Activated CD4-positive, CD25-positive, alpha-beta regulatory T cell treated with anti-CD3 and anti-CD28 coated beads, Interleukin-2, amount 50 U/mL, for 16 hours (primary cell): ENCODE data around the gene NCOA4.
A peak's percentile ranks its signal among the peaks of the same experiment; 100 is the strongest.
"Not testable (repeated sequence)": the region's sequence is repeated elsewhere in the genome, so short reads cannot be mapped to it uniquely, and the experiment has no call there.

Source experiments
- DNase-seq: peaks from one replicate; pipeline ENCODE4 v3.0.0-alpha.2; 2020; ENCODE audit warnings: low read depth, low spot score

The NCOA4 gene

DNA sequence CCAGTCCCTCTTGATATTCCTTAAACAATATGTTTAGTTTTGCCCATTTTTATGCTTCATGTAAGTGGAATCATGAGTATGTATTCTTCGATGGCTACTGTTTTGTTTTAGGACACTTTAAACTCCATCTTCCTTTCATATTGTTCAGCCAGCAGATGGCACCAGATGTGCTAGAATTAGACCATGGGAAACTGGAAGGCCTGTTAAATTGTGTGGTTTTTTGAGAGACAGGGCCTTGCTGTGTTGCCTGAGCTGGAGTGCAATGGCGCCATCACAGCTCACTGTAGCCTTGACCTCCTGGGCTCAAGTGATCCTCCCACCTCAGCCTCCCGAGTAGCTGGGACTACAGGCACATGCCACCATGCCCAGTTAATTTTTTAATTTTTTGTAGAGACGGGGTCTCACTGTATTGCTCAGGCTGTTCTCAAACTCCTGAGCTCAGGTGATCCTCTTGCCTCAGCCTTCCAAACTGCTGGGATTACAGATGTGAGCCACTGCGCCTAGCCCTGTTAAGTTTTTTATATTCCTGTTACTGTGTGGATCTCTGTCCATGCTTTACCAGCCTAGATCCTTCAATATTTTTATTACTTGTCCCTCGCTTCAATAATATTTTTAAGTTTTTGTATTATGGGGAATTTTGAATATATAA, 46.8 kb downstream of the NCOA4 start:
- peak; percentile 16 for DNase-seq

DNA sequence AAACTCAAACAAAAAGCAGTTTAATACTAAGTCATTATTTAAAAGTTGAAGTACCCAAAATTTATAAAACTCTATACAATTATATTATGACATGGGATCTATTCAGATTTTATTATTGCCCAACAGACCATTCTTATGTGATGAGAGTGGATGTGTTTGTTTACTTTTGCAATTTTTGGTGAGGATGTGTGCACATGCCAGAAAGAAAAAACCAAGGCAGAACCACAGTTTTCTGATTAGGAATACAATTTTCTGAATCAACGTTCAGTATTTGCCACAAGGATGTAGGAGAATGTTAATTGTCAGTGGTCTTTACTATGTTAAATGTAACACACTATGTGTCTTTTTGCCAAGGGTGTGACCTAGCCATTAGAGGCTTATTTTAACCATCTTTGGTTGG, 49.1 kb downstream of the NCOA4 start:
- not testable (repeated sequence) for DNase-seq

DNA sequence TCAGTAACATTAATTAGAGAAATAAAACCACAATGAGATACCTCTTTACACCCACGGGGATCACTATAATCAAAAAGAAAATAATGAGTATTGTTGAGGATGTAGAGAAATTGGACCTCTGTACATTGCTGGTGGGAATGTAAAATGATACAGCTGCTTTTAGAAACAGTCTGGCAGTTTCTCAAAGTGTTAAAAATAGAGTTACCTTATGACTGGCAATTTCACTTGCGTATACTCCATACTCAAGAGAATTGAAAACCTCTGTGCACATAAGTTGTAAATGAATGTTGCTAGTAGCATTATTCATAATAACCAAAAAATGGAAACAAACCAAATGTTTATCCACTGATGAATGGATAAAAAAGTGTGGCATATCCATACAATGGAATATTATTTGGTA, 51.9 kb downstream of the NCOA4 start:
- DNase-seq, result not testable (repeated sequence)

- not testable (repeated sequence) for DNase-seq
Observed at GRCh38 chr10:45974041-45974440, 56.4 kb downstream of the NCOA4 start.

DNA sequence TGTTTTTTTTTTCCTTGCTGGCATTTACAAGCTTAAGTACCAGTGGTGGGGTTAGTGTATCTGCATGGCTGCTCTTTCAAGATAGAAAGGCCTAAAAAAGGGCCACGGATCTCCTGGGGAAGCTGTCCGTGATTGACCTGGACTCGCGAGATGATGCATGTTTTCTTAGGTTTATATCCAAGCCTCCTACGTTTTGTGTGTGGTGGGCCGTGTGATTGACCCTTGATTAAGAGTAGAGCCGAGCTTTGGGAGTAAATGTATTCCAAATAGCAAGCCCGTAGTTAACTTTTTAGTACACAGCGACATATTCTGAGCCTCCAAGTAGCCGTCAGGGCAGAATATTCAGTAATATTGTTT, 57.6 kb downstream of the NCOA4 start:
- not testable (repeated sequence) for DNase-seq

DNA sequence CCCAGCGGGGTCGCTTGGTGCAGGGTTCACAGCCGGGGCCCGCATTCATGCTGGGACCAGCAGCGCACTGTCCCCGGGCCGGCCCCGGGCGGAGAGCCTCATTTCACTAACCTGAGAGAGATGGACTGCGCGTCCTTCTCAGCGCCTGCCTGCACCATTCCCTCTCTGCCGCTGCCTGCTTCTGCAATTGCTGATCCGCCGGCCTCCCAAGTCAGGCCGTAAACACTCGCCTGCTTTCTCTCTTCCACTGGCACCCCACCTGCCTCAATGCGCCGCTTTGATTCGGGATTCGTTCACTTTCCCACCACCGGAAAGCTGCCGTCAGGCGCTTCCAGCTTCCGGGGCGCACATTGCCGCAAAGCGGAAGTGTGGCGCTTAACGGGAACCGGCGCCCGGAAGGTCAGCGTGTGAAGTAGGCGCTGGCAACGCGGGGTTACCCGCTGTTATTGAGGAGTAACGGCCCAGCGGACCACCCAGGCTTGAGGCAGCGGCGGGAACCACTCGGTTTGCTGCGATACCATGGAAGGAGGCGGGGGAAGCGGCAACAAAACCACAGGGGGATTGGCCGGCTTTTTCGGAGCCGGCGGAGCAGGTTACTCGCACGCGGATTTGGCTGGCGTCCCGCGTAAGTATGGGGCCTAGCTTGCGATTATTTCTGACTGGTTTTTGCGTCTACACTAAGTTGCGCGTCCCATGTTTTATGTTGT, 58.2 kb downstream of the NCOA4 start, which contains the start of gene TIMM23:
TIMM23 (plus strand) TSS at position 384 of the 707 bp plus-strand sequence; CDS start at position 520, 136 bp downstream.
- peak; percentile 88 for DNase-seq

GRCh38 chr10:45971742-45972105, 58.7 kb downstream of the NCOA4 start:
- DNase-seq, result not testable (repeated sequence)

DNA sequence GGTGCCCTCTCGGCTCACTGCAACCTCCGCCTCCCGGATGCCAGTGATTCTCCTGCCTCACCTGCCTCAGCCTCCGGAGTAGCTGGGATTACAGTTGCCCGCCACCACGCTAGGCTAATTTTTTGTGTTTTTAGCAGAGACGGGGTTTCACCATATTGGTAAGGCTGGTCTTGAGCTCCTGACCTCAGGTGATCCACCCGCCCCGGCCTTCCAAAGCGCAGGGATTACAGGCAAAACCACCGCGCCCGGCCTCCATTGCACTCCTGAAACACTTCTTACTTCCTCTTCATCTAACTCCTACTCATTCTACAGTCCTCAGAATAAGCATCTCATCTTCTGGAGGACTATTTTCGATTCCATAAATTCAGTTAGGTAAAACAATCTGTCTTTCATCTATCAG, 59.4 kb downstream of the NCOA4 start:
- DNase-seq, result not testable (repeated sequence)

GRCh38 chr10:45962686-45963452, 67.6 kb downstream of the NCOA4 start:
- not testable (repeated sequence) for DNase-seq

DNA sequence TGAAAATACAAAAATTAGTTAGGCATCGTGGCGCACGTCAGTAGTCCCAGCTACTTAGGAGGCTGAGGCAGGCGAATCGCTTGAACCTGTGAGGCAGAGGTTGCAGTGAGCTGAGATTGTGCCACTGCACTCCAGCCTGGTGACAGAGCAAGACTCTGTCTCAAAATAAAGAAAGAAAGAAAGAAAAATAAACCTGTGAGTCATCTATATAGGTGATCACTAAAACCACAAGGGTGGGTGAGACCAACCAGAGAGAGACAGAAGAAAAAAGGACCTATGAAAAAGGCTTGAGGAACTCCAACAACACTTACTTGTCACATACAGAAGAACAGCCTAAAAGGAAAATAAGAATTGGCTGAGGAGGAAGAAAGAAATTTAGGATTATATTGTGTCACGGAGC, 72.5 kb downstream of the NCOA4 start:
- not testable (repeated sequence) for DNase-seq

GRCh38 chr10:45956634-45957033, 73.8 kb downstream of the NCOA4 start:
- DNase-seq, result not testable (repeated sequence)
